HCT116 (cell line): ENCODE data around the gene NOC2L.

Source experiments
- EZH2 ChIP-seq: fragments of 200-600 bp; sonication (generic); IDR thresholded peaks from 2 replicates; pipeline ENCODE4 v1.6.1; 2017; ENCODE audit warnings: antibody characterized with exemption, mixed run types
- JUND ChIP-seq: IDR thresholded peaks from 2 replicates; pipeline ENCODE4 v1.6.1; 2012
- POLR2A ChIP-seq: IDR thresholded peaks from 2 replicates; pipeline ENCODE4 v1.7.0; 2011; ENCODE audit warnings: borderline replicate concordance; ENCODE audit not compliant: insufficient read depth, insufficient read length; ENCODE audit errors: extremely low read depth
- YY1 ChIP-seq: IDR thresholded peaks from 2 replicates; pipeline ENCODE4 v1.6.1; 2011; ENCODE audit warnings: low read length, low read depth, moderate library complexity, mild to moderate bottlenecking; ENCODE audit not compliant: insufficient replicate concordance; ENCODE audit errors: extremely low read depth
- TF ChIP-seq, protein P1 (sequence below): IDR thresholded peaks from 2 replicates; pipeline ENCODE4 v1.6.1; 2011; ENCODE audit warnings: mild to moderate bottlenecking, low read length, moderate library complexity; ENCODE audit not compliant: insufficient replicate concordance; ENCODE audit errors: extremely low read depth
- TF ChIP-seq, protein P2 (sequence below), 3 experiments: fragments of 200-600 bp in 1 of 3; sonication (generic) in 1 of 3; IDR thresholded peaks in 2 of 3; conservative IDR thresholded peaks in 1 of 3; 2 replicates each; pipeline ENCODE4 v1.5.1; 2012 to 2017; ENCODE audit warnings: low read depth in 2 of 3, low read length in 2 of 3, antibody characterized with exemption in 1 of 3, borderline replicate concordance in 1 of 3, control low read depth in 1 of 3, mild to moderate bottlenecking in 1 of 3, mixed read lengths in 1 of 3, mixed run types in 1 of 3, moderate library complexity in 1 of 3; ENCODE audit not compliant: insufficient read depth in 1 of 3

DNA sequence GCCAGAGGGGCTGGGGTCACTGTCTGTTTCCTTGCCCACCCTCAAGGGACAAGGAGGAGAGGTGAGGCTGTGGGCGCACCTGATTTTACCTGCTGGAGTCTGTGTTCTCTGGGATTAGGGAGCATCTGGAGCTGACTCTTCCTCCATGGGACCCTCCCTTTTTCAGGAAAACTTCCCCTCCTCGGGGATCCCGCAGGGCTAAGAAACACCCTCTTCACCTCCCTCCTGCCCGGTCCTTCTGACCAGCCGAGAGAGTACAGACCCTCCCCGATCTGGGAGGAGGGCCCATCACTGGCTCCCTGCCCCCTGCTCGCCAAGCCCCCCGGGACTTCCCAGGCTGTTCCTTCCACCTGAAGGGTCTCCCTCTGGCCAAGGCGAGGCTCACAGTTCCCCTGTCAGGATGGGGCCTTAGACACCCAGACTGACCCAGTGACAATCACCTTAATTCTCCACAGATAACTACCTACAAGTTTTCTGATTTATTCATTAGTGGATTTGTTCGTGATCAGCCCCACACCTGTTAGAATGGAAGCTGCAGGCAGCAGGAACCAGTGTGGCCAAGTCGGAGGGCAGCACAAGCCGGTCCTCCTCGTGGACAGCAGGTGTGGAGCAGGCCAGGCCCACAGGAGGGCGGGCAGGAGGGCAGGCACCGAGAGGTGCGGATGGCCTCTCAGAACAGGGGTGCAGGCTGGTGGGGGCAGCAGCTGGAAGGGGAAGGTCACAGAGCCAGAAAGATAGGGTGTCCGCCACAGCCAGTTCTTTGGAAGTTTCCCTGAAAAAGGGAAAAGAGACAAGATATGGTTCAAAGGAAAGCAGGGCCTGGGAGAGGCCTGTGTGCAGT, 51.2 kb downstream of the NOC2L start:
- no peak for TF ChIP-seq YY1
- TF ChIP-seq POLR2A = no peak
- TF ChIP-seq, protein P1, sequence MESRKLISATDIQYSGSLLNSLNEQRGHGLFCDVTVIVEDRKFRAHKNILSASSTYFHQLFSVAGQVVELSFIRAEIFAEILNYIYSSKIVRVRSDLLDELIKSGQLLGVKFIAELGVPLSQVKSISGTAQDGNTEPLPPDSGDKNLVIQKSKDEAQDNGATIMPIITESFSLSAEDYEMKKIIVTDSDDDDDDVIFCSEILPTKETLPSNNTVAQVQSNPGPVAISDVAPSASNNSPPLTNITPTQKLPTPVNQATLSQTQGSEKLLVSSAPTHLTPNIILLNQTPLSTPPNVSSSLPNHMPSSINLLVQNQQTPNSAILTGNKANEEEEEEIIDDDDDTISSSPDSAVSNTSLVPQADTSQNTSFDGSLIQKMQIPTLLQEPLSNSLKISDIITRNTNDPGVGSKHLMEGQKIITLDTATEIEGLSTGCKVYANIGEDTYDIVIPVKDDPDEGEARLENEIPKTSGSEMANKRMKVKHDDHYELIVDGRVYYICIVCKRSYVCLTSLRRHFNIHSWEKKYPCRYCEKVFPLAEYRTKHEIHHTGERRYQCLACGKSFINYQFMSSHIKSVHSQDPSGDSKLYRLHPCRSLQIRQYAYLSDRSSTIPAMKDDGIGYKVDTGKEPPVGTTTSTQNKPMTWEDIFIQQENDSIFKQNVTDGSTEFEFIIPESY = no peak
- TF ChIP-seq, protein P2, sequence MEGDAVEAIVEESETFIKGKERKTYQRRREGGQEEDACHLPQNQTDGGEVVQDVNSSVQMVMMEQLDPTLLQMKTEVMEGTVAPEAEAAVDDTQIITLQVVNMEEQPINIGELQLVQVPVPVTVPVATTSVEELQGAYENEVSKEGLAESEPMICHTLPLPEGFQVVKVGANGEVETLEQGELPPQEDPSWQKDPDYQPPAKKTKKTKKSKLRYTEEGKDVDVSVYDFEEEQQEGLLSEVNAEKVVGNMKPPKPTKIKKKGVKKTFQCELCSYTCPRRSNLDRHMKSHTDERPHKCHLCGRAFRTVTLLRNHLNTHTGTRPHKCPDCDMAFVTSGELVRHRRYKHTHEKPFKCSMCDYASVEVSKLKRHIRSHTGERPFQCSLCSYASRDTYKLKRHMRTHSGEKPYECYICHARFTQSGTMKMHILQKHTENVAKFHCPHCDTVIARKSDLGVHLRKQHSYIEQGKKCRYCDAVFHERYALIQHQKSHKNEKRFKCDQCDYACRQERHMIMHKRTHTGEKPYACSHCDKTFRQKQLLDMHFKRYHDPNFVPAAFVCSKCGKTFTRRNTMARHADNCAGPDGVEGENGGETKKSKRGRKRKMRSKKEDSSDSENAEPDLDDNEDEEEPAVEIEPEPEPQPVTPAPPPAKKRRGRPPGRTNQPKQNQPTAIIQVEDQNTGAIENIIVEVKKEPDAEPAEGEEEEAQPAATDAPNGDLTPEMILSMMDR (IDR thresholded peaks at IDR 0.05 in 2 of 3, conservative IDR thresholded peaks at IDR 0.05 in 1 of 3; ENCODE audit: borderline replicate concordance in 1 of 3, insufficient read depth in 1 of 3, low read depth in 2 of 3, low read length in 2 of 3) = no peak
- no peak for TF ChIP-seq JUND
- no peak for TF ChIP-seq EZH2
